Measurements from ENCODE around the gene TIMD4.

Gene TIMD4

DNA sequence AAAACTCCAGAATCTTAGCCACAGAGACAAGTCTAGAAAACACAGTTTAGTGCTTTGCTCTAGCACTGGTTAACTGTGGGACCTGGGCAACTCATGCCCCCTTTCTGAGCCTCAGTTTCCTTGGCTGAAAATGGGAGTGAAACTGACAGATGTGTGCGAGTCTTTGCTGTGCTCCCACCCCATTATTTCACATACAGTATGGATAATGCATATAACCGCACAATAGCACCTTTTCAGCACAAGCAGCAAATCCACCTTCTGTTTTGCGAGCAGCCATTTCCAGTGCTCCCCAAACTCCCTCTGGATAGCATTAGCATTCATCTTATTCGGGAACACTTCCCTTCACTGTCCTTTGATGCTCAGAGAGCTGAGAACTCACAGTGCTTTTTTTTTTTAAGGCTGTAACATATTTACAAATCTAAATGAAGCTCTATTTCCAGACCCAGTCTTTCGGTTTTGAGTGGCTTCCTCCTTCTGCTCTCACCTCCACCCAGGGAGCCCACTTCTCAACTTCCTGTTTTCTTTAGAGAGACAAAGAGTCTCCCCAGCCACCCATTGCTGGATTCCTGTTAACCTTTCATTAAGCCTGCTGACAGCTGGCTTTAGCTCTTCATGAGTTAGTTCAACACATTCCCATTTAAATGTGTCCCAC is 49.2 kb downstream of the TIMD4 start:
- DNase-seq (ENCODE audit: low read depth) = no peak
- TF ChIP-seq, protein P1, sequence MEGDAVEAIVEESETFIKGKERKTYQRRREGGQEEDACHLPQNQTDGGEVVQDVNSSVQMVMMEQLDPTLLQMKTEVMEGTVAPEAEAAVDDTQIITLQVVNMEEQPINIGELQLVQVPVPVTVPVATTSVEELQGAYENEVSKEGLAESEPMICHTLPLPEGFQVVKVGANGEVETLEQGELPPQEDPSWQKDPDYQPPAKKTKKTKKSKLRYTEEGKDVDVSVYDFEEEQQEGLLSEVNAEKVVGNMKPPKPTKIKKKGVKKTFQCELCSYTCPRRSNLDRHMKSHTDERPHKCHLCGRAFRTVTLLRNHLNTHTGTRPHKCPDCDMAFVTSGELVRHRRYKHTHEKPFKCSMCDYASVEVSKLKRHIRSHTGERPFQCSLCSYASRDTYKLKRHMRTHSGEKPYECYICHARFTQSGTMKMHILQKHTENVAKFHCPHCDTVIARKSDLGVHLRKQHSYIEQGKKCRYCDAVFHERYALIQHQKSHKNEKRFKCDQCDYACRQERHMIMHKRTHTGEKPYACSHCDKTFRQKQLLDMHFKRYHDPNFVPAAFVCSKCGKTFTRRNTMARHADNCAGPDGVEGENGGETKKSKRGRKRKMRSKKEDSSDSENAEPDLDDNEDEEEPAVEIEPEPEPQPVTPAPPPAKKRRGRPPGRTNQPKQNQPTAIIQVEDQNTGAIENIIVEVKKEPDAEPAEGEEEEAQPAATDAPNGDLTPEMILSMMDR (conservative IDR thresholded peaks at IDR 0.05; ENCODE audit: control insufficient read depth, insufficient read depth, low read depth, low read length) = no peak
- H3K4me3 ChIP-seq (ENCODE audit: control insufficient read depth, low read depth, low read length) = no peak overlapping the region

DNA sequence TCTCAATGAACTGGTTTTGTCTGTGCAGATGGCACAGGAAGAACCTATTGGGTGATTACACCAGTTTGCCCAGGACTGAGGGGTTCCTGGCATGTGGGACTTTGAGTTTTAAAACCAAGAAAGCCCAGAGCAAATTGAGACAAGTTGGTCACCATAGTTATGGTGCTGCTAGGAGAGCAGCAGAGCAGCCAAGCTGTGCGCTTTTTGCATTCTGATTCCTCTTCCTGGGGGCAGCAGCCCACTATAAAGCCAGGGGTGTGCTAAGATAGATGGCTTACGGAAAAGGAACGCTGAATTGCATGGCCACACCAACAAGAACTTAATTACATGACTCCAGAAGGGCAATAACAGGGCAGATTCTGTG is 49.7 kb downstream of the TIMD4 start:
- TF ChIP-seq, protein P1 (conservative IDR thresholded peaks at IDR 0.05; ENCODE audit: control insufficient read depth, insufficient read depth, low read depth, low read length) = no peak
- no peak for DNase-seq (ENCODE audit: low read depth)
- H3K4me3 ChIP-seq (ENCODE audit: control insufficient read depth, low read depth, low read length) = no peak overlapping the region

DNA sequence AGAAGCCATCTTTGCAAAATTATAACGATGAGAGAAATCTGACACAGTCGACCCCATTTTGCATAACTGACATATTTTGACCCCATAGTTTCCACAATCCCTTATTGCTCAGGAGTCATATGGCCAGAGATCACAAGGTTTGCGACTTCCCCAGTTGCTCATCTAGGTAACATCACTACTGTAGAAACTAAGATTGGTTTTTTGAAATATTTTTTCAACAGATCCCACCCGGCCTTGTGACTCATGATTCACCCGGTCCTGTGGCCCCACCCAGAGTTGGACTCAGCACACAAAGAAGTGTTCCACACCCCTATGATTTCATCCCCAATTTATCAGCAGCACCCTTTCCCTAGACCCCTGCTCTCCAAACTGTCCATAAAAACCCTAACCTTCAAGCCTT is 50.2 kb downstream of the TIMD4 start:
- no peak overlapping the region for H3K4me3 ChIP-seq (ENCODE audit: control insufficient read depth, low read depth, low read length)
- TF ChIP-seq, protein P1 (conservative IDR thresholded peaks at IDR 0.05; ENCODE audit: control insufficient read depth, insufficient read depth, low read depth, low read length) = no peak
- no peak for DNase-seq (ENCODE audit: low read depth)

DNA sequence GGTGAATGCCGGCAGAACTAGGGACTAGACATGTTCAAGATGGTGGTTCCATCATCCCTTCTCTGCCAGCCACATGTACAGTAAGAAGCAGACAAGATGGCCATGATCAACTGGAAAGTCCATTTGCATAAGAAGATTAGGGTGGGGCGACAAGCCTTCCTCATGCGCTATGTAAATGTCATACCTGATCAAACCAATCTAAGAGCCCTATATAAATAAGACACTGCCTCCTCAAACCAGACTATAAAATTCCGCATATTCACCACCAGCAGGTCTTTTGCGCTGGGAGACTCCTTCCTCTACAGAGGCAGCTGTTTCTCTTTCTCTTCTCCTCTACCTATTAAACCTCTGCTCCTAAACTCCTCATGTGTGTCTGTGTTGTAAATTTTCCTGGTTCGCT is 53.8 kb downstream of the TIMD4 start:
- no peak overlapping the region for H3K4me3 ChIP-seq (ENCODE audit: control insufficient read depth, low read depth, low read length)
- TF ChIP-seq, protein P1 (conservative IDR thresholded peaks at IDR 0.05; ENCODE audit: control insufficient read depth, insufficient read depth, low read depth, low read length) = no peak
- no peak for DNase-seq (ENCODE audit: low read depth)

DNA sequence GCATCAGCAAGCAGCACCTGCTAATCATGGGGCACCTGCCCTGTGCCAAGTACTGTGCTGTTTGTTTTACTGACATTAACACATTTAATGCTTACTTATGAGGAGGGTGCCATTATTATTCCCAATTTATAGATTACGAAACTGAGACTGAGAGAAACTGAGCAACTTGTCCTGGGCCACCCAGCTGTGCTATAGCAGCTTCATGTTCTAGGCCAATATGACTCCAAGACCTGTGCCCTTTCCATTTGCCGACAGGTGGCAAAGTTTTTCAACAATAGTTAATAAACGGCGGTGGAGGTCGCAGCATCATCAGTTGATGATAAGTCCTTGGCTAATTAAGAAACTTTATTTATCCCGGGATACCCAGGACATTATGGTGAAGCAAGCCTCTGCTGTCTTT is 55.4 kb downstream of the TIMD4 start:
- TF ChIP-seq, protein P1 (conservative IDR thresholded peaks at IDR 0.05; ENCODE audit: control insufficient read depth, insufficient read depth, low read depth, low read length) = no peak
- DNase-seq (ENCODE audit: low read depth) = no peak
- no peak overlapping the region for H3K4me3 ChIP-seq (ENCODE audit: control insufficient read depth, low read depth, low read length)

DNA sequence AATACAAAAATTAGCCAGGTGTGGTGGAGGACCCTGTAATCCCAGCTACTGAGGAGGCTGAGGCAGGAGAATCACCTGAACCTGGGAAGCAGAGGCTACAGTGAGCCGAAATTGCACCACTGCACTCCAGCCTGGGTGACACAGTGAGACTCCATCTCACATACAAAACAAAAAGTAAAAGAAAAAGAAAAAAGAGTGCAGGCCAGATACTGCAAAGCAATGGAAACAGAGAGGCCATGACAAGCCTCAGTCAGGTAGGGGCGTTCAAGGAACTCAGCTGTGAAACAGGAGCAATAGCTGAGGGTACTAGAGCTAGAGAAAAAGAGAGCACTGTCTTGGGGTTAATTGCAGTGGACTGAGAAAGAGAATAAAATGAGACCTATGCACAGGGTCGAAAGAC is 56.2 kb downstream of the TIMD4 start:
- TF ChIP-seq, protein P1 (conservative IDR thresholded peaks at IDR 0.05; ENCODE audit: control insufficient read depth, insufficient read depth, low read depth, low read length) = no peak
- H3K4me3 ChIP-seq (ENCODE audit: control insufficient read depth, low read depth, low read length) = no peak overlapping the region
- no peak for DNase-seq (ENCODE audit: low read depth)

DNA sequence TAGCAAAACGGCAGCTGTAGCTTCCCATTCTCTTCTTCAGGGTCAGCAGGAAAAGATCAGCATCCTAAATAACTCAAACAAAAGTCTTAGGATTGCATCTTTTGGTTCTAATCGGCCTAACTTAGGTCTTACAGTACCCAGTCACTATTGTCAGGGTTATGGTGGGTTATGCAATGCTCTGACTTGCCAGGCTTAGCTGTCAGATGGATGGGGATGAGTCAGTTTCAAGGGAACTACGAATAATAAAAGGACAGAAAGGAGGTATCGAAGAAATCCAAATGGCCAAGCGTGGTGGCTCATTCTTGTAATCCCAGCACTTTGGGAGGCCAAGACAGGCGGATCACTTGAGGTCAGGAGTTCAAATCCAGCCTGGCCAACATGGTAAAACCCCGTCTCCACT is 66.5 kb downstream of the TIMD4 start:
- no peak overlapping the region for H3K4me3 ChIP-seq (ENCODE audit: control insufficient read depth, low read depth, low read length)
- DNase-seq (ENCODE audit: low read depth) = peak; percentile 2
- TF ChIP-seq, protein P1 (conservative IDR thresholded peaks at IDR 0.05; ENCODE audit: control insufficient read depth, insufficient read depth, low read depth, low read length) = no peak
